Measurements from ENCODE around the gene THY1.

THY1 gene

DNA sequence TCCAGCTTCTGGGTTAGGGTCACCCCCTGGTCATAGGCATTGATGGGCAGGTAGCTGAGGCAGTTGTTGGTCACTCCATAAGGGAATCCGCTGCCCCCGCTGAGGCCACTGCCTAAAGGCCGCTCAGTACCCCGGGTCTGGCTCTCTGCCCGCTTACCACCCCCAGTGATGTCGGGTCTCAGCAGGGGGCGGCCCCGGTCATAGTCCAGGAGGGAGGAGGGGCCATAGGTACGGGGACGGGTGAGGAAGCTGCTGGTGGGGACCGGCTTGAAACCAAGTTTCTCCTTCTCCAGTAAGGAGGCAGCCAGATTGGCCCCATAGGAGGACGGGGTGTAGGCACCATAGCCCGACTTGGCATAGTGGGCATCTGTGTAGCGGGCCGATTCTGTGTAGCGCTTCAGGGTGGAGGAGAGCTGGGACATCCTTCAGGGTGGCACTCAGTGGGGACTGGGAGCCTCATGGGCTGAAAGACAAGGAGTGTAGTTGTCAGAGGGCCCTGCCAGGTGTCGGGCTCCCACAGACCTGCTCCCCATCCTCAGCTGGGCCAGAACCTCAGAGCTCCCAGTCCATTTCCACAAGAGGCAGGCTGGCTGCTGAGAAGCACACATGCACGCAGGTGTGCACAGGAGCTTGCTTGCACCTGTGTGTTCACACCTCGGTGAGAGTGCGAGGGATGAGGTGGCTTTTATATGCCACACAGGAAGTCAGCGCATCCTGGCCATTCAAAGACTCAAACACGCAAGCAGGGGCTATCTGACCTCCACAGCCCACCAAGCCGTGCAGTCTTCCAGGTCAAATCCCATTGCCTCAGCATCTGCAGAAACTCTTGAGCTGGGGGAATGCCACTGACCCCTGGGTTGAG lies 49.7 kb downstream of the THY1 start:
- TF ChIP-seq CREB1 (IDR thresholded peaks at IDR 0.05; ENCODE audit: low read depth) = no peak
- TF ChIP-seq EGR1 (IDR thresholded peaks at IDR 0.05) = no peak
- TF ChIP-seq TEAD4 (IDR thresholded peaks at IDR 0.05) = no peak
- TF ChIP-seq FOXM1 (IDR thresholded peaks at IDR 0.05; ENCODE audit: borderline replicate concordance, low read depth) = no peak
- TF ChIP-seq, protein P1, sequence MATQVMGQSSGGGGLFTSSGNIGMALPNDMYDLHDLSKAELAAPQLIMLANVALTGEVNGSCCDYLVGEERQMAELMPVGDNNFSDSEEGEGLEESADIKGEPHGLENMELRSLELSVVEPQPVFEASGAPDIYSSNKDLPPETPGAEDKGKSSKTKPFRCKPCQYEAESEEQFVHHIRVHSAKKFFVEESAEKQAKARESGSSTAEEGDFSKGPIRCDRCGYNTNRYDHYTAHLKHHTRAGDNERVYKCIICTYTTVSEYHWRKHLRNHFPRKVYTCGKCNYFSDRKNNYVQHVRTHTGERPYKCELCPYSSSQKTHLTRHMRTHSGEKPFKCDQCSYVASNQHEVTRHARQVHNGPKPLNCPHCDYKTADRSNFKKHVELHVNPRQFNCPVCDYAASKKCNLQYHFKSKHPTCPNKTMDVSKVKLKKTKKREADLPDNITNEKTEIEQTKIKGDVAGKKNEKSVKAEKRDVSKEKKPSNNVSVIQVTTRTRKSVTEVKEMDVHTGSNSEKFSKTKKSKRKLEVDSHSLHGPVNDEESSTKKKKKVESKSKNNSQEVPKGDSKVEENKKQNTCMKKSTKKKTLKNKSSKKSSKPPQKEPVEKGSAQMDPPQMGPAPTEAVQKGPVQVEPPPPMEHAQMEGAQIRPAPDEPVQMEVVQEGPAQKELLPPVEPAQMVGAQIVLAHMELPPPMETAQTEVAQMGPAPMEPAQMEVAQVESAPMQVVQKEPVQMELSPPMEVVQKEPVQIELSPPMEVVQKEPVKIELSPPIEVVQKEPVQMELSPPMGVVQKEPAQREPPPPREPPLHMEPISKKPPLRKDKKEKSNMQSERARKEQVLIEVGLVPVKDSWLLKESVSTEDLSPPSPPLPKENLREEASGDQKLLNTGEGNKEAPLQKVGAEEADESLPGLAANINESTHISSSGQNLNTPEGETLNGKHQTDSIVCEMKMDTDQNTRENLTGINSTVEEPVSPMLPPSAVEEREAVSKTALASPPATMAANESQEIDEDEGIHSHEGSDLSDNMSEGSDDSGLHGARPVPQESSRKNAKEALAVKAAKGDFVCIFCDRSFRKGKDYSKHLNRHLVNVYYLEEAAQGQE (IDR thresholded peaks at IDR 0.05; ENCODE audit: low read depth) = no peak
- TF ChIP-seq, protein P2, sequence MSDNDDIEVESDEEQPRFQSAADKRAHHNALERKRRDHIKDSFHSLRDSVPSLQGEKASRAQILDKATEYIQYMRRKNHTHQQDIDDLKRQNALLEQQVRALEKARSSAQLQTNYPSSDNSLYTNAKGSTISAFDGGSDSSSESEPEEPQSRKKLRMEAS (IDR thresholded peaks at IDR 0.05) = no peak
- TF ChIP-seq EP300 (IDR thresholded peaks at IDR 0.05; ENCODE audit: borderline replicate concordance) = no peak

- TF ChIP-seq, protein P1 (IDR thresholded peaks at IDR 0.05; ENCODE audit: low read depth) = no peak
- no peak for TF ChIP-seq EGR1 (IDR thresholded peaks at IDR 0.05)
- no peak for TF ChIP-seq CEBPB (IDR thresholded peaks at IDR 0.05)
- no peak for TF ChIP-seq EP300 (IDR thresholded peaks at IDR 0.05; ENCODE audit: borderline replicate concordance)
- TF ChIP-seq RAD21 (IDR thresholded peaks at IDR 0.05; ENCODE audit: low read depth) = no peak
- TF ChIP-seq TAF1 (IDR thresholded peaks at IDR 0.05; ENCODE audit: low read depth) = no peak
- TF ChIP-seq YY1 (IDR thresholded peaks at IDR 0.05; ENCODE audit: low read depth) = no peak
- TF ChIP-seq, protein P2 (IDR thresholded peaks at IDR 0.05) = no peak
- no peak for TF ChIP-seq ZBTB7A (IDR thresholded peaks at IDR 0.05; ENCODE audit: low read depth)
- TF ChIP-seq TEAD4 (IDR thresholded peaks at IDR 0.05) = no peak
- TF ChIP-seq CREB1 (IDR thresholded peaks at IDR 0.05; ENCODE audit: low read depth) = no peak
- no peak for TF ChIP-seq TCF12 (IDR thresholded peaks at IDR 0.05; ENCODE audit: low read depth)
- no peak for TF ChIP-seq USF1 (IDR thresholded peaks at IDR 0.05)
- TF ChIP-seq FOXM1 (IDR thresholded peaks at IDR 0.05; ENCODE audit: borderline replicate concordance, low read depth) = no peak
- TF ChIP-seq NFIC (IDR thresholded peaks at IDR 0.05) = no peak
These were observed 50.5 kb downstream of the THY1 start for GRCh38 chr11:119372260-119373058.

DNA sequence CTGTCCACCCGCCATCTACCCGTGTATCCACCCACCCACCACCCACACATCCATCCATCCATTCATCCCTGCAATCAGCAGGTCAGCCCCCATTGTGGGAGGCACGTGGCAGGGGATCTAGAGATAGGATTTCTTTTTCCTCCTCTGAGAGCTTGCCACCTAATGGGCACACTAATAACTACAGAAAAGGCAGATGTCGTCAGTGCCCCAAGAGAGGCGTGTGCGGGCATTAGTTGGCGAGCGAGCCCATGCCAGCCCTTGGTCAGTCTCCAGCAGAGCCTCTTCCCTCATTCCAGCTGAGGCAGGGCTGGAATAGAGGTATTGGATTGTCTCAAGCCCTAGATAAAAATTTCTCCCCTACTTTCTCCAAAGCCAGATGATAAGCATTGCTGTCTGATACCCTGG lies 51.2 kb downstream of the THY1 start:
- TF ChIP-seq RAD21 (IDR thresholded peaks at IDR 0.05; ENCODE audit: low read depth) (peak; percentile 41), NFIC (IDR thresholded peaks at IDR 0.05) (0 out of 2 replicates have a peak, but pooled peaks have one; percentile 24), CEBPB (IDR thresholded peaks at IDR 0.05) (no peak), TEAD4 (IDR thresholded peaks at IDR 0.05) (peak; percentile 30; the same call in 1 of the 2 replicates), YY1 (IDR thresholded peaks at IDR 0.05; ENCODE audit: low read depth) (no peak), EGR1 (IDR thresholded peaks at IDR 0.05) (peak; percentile 84), EP300 (IDR thresholded peaks at IDR 0.05; ENCODE audit: borderline replicate concordance) (no peak), USF1 (IDR thresholded peaks at IDR 0.05) (peak; percentile 67)
- TF ChIP-seq, protein P2 (IDR thresholded peaks at IDR 0.05) = peak; percentile 84

- TF ChIP-seq EP300 (IDR thresholded peaks at IDR 0.05; ENCODE audit: borderline replicate concordance) = no peak
- no peak for TF ChIP-seq CREB1 (IDR thresholded peaks at IDR 0.05; ENCODE audit: low read depth)
- no peak for TF ChIP-seq TEAD4 (IDR thresholded peaks at IDR 0.05)
- no peak for TF ChIP-seq CEBPB (IDR thresholded peaks at IDR 0.05)
- no peak for TF ChIP-seq EGR1 (IDR thresholded peaks at IDR 0.05)
- TF ChIP-seq, protein P2 (IDR thresholded peaks at IDR 0.05) = no peak
- TF ChIP-seq TCF12 (IDR thresholded peaks at IDR 0.05; ENCODE audit: low read depth) = no peak
- no peak for TF ChIP-seq FOXM1 (IDR thresholded peaks at IDR 0.05; ENCODE audit: borderline replicate concordance, low read depth)
- TF ChIP-seq TAF1 (IDR thresholded peaks at IDR 0.05; ENCODE audit: low read depth) = no peak
- TF ChIP-seq ZBTB7A (IDR thresholded peaks at IDR 0.05; ENCODE audit: low read depth) = no peak
- TF ChIP-seq, protein P1 (IDR thresholded peaks at IDR 0.05; ENCODE audit: low read depth) = no peak
- no peak for TF ChIP-seq YY1 (IDR thresholded peaks at IDR 0.05; ENCODE audit: low read depth)
- TF ChIP-seq USF1 (IDR thresholded peaks at IDR 0.05) = no peak
These were observed 51.8 kb downstream of the THY1 start for GRCh38 chr11:119371067-119371601.
